GM21515 (cell line): Measurements from ENCODE around the gene LDLRAD2.
"Not testable (repeated sequence)": the region's sequence is repeated elsewhere in the genome, so short reads cannot be mapped to it uniquely, and the experiment has no call there.

Source experiments
- ATAC-seq: cut with Tn5 transposase; IDR thresholded peaks from one replicate; pipeline ENCODE4 v1.9.1; 2021; ENCODE audit not compliant: unreplicated experiment

The LDLRAD2 gene, protein sequence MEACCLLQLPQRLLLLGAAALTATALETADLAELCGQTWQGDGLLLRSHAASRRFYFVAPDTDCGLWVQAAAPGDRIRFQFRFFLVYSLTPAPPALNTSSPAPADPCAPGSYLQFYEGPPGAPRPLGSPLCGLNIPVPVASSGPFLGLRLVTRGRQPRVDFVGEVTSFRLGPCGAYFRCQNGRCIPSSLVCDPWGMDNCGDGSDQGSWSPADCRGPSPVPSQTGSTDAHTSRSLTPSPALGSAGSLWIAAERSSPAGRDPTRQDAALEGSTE

DNA sequence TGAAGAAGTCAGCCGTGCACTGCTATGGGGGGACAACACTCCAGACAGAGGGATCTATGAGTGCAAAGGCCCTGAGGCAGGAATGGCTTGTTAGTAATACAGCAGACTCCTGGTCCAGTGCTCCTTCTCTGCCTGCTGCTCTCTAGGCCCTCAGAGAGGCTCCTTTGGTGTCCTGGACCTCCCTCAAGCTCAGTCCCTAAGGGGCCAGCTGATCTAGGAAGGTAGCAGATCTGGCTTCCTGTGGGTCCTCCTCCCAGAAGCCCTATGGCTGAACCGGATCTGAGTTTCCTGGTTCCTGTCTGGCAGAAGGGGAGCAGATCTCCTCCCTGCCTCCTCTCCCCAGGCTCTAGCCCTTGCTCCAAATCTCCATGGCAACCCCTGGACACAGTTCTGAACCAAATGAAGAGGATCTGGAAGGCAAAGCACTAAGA, at the start of gene LDLRAD2:
LDLRAD2 (plus strand) TSS at position 391 of the 431 bp plus-strand sequence. CDS start 187 bp downstream, outside the sequence.
- no peak for ATAC-seq

DNA sequence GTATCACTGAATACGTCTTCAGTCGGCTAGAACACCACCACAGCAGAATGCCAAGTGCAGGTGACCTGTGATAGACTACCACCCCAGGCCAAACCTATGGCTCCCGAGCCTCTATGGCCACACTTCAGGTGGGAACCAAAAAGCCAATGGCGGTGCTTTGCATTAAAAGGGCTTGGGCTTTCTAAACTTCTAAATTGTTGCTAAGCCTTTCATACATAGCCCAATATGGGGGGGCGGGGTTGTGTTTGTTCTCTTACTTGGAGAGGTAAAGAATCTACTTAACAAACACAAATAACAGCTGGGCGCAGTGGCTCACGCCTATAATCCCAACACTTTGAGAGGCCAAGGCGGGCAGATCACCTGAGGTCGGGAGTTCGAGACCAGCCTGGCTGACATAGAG, 48.8 kb upstream of the LDLRAD2 start:
- ATAC-seq: no peak

DNA sequence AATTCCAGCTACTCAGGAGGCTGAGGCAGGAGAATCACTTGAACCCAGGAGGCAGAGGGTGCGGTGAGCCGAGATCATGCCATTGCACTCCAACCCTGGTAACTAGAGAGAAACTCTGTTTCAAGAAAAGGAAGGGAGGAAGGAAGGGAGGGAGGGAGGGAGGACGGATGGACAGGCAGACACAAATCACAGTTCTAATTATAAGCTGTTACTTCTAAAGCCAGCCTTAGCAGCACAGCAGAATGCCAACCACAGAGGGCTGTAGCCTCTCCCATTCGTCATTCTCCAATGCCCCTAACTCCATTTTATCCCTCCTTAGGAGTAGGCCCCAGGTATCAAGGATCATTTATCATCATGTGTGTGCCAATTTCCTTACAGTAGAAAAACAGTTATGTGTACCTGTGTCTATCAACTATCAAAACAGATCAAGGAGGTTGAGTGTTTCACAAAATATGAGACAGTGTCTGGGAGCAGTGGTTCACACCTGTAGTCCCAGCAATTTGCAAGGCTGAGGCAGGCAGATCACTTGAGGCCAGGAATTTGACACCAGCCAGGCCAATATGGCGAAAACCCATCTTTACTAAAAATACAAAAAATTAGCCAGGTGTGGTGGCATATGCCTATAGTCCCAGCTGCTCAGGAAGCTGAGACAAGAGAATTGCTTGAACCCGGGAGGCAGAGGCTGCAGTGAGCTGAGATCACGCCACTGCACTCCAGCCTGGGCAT, 48.2 kb upstream of the LDLRAD2 start:
- ATAC-seq: no peak

DNA sequence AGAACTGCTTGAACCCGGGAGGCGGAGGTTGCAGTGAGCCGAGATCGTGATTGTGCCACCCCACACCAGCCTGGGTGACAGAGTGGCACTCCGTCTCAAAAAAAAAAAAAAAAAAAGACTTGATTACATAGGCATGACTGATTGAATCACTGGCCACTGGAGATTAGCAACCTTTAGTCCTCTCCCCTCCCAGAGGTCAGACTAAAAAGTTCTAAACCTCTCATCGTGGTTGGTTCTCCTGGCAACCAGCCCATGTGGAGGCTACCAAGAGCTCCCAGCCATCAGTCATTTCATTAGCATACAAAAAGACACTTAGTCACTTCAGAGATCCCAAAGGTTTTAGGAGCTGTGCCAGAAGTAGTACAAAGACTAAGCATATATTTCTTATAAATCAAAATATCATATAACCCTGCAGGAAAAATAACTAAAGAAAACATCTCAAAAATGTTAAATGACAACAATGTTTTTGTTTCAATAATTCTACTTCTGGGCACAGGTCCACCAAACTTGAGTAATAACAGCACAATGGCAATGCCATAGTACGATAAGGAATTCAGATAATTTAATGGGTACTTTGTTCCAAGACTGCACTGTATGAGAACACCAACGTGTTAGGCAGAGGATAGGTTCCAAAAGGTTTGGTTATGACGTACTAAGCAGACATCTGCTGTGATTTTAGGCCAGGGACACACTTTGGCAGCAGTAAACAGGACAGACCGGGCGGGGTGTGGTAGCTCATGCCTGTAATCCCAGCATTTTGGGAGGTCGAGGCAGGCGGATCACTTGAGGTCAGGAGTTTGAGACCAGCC, 47.2 kb upstream of the LDLRAD2 start:
- ATAC-seq: no peak

DNA sequence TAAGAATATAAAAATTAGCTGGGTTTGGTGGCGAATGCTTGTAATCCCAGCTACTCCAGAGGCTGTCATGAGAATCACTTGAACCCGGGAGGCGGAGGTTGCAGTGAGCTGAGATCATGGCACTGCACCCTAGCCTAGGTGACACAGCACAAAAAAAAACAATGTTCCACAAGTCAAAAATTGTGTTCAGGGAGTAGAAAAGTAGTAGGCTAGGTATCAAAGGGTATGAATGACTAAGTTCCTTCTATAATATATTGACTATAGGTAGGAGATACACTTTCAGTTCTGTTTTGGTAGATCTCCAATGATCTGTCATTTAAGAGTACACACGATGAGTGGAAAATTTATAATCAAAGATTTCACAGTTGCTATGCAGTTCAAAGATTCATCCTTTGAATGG, 45.9 kb upstream of the LDLRAD2 start:
- ATAC-seq: no peak

DNA sequence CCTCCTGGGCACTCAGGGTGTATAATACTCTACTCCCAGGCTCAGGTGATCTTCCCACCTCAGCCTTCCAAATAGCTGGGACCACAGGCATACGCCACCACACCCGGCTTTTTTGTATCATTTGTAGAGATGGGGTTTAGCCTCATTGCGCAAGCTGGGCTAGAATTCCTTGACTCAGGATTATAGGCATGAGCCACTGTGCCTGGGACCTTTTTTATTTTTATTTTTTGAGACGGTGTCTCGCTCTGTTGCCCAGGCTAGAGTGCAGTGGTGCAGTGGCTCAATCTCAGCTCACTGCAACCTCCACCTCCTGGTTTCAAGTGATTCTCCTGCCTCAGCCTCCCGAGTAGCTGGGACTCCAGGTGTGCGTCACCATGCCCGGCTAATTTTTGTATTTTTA, 45.0 kb upstream of the LDLRAD2 start:
- ATAC-seq: not testable (repeated sequence)

DNA sequence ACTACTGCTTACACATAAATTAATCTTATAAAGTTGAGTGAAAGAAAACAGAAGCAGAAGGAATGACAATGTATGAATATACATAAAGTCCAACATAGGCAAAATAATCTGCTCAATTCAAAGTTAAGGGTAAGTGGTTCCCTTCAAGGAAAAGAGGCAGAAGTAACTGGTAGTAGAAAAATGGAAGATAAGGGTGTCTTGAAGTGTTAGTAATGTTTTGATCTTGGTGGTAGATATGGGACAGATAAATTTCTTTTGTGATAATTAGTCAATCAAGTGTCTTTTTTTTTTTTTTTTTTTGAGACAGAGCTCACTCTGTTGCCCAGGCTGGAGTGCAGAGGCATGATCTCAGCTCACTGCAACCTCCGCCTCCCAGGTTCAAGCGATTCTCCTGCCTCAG, 41.9 kb upstream of the LDLRAD2 start:
- no peak for ATAC-seq

DNA sequence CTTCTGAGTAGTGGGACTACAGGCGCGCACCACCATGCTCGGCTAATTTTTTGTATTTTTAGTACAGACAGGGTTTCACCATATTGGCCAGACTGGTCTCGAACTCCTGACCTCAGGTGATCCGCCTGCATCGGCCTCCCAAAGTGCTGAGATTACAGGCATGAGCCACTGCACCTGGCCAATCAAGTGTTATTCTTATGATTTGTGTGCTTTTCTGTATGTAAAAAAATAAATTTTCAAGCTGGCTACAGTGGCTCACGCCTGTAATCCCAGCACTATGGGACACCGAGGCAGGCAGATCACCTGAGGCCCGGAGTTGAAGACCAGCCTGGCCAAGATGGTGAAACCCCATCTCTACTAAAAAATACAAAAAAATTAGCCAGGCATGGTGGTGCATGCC, 41.5 kb upstream of the LDLRAD2 start:
- ATAC-seq: not testable (repeated sequence)

DNA sequence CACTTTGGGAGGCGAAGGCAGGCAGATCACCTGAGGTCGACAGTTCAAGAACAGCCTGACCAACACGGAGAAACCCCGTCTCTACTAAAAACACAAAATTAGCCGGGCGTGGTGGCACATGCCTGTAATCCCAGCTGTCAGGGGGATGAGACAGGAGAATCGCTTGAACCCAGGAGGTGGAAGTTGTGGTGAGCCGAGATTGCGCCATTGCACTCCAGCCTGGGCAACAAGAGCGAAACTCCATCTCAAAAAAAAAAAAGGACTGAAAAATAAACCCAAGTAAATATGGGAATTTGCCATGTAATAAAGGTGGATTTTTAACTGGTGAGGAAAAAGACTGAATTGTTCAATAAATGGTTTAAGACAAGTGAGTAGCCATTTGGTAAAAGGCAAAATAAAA, 40.4 kb upstream of the LDLRAD2 start:
- not testable (repeated sequence) for ATAC-seq

DNA sequence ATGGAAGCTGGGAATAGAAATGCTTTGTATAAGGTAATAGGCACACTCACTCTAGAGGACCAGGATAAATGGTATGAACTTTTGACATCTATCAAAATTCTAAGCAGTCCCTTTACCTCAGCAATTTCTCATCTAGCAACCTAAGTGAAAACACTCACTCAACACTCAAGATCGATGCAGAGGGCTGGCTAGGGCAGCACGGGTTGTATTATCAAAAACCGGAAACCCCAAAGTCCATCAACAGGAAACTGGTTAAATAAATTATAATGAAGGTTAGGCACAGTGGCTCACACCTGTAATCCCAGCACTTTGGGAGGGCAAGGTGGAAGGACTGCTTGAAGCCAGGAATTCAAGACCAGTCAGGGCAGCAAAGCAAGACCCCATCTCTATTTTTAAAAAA, 38.5 kb upstream of the LDLRAD2 start:
- ATAC-seq: no peak

DNA sequence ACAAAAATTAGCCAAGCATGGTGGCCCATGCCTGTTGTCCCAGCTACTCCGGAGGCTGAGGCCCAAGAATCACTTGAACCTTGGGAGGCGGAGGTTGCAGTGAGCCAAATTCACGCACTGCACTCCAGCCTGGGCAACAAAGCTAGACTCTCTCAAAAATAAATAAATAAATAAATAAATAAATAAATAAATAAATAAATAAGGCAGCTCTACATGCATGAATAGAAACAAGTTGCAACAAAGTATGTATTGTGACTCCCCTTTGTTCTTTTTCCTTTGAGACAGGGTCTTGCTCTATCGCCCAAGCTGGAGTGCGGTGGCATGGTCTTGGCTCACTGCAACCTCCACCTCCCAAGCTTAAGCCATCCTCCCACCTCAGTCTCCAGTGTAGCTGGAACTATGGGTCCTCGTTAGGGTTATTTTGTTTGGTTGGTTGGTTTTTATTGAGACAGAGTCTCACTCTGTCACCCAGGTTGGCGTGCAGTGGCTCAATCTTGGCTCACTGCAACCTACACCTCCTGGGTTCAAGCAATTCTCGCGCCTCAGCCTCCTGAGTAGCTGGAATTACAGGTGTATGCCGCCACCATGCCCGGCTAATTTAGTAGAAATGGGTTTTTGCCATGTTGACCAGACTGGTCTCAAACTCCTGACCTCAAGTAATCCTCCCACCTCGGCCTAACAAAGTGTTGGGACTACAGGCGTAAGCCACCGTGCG, 37.1 kb upstream of the LDLRAD2 start:
- no peak for ATAC-seq

DNA sequence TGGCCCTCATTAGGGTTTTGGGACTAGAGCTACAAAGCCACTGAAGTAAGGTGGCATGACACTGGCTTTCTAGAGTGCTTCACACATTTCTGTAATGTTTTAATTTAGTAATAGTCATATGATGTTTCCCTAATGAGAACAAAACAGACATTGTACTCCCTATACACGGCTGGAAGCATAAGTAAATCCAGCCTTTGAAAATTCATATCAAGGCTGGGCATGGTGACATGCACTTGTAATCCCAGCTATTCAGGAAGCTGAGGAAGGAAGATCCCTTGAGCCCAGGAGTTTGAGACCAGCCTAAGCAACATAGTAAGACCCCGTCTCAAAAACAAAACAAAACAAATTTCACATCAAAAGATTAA, 36.5 kb upstream of the LDLRAD2 start:
- ATAC-seq: no peak

DNA sequence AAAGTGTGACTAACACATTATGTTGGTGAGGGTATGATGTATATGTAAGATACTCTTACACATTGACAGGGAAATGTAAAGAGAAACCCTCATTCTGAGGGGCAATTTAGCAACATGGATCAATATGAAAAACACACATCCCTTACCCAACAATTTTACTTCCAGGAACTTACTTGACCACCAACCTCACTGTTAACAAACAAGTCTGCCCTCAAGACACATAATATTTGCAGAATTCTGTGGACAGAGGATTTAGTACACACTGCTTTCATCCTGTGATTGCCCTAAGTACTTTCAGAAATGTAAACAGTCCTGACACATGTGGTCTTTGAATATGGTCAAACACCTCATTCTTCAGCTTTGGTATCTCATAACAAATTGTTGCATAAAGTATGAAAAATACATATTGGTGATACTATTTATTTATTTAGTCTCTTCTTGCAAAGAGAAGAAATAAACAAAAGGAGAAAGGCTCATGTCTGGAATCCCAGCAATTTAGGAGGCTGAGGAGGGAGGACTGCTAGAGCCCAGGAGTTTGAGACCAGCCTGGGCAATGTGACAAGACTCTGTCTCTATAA, 36.0 kb upstream of the LDLRAD2 start:
- no peak for ATAC-seq

DNA sequence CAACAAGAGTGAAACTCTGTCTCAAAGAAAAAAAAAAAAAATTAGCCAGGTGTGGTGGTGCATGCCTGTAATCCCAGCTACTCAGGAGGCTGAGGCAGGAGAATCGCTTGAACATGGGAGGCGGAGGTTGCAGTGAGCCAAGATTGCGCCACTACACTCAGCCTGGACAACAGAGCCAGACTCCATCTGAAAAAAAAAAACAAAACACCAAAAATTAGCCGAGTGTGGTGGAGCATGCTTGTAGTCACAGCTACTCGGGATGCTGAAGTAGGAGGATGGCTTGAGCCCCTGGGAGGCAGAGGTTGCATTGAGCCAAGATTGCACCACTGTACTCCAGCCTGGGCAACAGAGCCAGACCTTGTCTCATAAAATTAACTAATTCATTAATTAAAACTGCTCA, 35.1 kb upstream of the LDLRAD2 start:
- ATAC-seq: not testable (repeated sequence)

DNA sequence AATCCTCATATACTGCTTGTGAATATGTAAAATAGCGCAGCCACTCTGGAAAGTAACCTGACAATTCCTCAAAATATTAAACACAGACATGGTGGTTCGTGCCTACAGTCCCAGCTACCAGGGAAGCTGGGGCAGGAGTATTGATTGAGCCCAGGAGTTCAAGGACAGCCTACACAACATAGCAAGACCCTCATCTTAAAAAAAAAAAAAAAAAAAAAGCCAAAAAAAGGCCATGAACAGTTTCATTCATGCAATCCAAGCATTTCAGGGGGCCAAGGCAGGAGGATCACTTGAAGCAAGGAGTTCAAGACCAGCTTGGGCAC, 33.7 kb upstream of the LDLRAD2 start:
- ATAC-seq: no peak

DNA sequence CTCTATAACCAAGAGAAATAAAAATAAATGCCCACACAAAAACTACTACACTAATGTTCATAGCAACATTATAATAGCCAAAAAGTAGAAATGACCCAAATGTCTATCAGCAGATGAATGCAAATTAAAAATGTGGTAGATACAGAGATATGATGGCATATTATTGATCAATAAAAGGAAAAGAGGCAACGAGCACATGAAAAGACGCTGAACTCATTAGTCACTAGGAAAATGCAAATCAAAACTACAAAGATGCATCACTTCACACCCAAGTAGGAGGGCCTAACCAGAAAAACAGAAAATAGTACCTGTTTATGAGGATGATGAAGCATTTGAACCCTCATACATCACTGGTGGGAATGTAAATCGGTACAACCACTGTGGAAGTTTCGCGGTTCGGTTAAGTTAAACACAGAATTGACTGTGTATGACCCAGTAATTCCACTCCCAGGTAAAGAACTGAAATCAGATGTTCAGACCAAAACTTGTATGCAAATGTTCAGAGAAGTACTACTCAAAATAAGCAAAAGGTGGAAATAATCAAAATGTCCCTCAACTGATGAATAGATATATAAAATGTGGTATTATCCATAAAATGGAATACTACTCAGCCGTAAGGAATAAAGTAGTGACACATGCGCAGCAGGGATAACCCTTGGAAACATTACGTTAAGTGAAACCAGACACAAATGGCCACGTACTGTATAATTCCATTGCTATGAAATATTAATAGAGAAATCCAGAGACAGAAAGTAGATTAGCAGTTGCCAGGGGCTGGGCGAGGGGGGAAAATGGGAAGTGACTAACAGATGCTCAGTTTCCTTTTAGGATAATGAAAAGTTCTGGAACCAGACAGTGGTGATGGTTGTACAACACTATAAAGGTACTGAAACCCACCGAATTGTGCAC, 32.2 kb upstream of the LDLRAD2 start:
- no peak for ATAC-seq

DNA sequence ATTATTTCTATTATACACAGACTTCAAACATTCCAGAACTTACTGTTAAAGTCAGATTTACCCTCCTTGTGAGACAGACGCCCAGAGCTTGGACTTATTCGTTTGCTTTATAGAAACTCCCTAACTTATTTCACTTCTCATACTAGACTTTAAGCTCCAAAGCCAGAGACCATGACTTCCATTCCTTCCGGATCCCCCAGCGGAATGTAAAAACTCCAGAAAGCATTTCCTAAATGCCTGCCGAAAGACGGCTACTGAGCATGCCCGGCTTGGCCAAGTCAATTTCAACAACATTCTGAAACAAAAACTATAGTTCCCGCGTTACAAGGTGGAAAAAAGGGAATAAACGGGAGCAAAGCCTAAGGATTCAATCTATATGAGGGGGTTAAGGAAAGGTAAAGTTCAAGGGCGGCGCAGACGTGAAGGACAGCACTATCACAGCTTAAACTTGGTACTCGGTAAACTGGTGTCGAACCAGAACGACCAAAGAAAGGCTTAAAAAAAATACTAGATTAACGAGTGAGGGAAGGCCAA, 30.2 kb upstream of the LDLRAD2 start:
- ATAC-seq: no peak

DNA sequence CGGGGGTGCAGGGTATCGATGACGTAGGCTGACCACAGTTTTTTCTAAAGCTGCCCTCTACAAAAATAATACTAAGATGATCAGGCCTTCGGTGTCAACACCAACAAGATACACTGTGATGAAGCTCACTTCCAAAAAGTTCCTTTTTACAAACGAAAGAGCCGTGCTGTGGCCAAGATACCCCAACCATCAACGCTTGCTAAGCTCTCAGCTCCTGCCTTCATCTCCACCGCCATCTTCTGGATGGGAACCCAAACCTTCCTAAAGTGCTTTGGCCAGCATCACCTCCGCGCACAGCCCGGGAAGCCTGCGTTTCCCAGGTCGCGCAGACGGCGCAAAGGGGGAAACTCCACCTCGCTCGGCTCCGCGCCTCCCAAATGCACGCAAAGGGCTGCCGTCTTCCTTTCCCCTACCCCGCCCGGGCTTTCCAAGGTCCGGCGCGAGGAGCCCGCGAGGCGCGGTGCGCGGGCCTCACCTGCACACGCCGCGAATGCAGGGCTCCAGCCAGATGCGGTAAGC, 29.7 kb upstream of the LDLRAD2 start:
- ATAC-seq: peak; percentile 23

DNA sequence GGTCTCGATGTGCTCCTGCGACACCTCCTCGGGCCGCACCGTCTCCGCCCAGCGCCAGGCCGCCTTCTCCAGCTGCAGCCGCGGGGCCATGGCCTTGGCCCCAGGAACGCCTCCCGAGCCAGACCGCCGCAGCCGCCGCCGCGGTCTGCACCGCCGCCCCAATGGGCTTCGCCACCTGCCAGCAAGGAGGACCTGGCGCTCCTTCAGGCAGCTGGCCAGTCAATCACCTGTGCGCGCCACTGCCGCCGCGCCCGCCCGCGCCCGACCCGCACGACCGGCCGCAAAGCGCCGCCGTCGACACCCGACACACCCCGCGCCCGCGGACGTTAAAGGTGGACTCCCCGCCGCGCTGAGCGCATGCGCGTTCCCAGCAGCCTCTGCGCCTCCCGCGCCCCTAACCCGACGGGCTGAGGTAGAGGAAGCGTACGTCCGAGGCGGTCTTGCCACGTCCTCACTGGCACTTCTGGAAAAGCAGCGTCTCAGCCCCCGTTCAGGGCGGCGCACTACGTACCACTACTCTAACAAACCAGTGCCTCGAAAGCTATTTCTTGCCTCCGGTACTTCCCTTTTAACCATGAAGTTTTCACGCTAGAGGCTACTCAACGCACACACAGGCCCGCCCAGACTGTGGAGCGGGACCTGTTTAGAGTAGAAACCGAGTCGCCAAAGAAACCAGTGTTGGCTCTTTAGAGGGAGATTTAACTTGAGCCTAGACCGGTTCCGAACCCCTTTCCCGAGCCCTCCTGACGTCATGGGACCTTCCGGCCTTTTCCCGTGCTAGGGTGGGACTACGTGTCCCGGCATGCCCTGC, 29.0 kb upstream of the LDLRAD2 start, which contains the start of gene USP48:
USP48 (minus strand) TSS at position 282 of the 811 bp plus-strand sequence; CDS start at position 90, 192 bp downstream.
- ATAC-seq: peak; percentile 63
